ENCODE data around the gene DPYD. TPM values are rescaled to one million over a fixed set of nuclear protein-coding genes. Genes with fewer than 3 reads are reported as not detected.

DPYD gene
- total and polyA plus RNA-seq, 10 of the 15 experiments (the other 5 are each of a cell fraction or from before 2014, with no cell fraction given): 5.7 to 23.8 (median 10.2) TPM

- TF ChIP-seq NKRF (conservative IDR thresholded peaks at IDR 0.05): no peak
- no peak for TF ChIP-seq SREBF2 (IDR thresholded peaks at IDR 0.05; ENCODE audit: low read length)
- TF ChIP-seq MYB (IDR thresholded peaks at IDR 0.05; ENCODE audit: borderline replicate concordance, low read depth, low read length): no peak
- no peak for TF ChIP-seq ZBED1 (IDR thresholded peaks at IDR 0.05; ENCODE audit: borderline replicate concordance)
- no peak for TF ChIP-seq ZSCAN29 (IDR thresholded peaks at IDR 0.05)
Measured at GRCh38 chr1:97151651-97152050, 769.2 kb downstream of the DPYD start (continued).

GRCh38 chr1:97145321-97145956 lies 775.4 kb downstream of the DPYD start:
- 12% methylated on average over 6 of the region's 6 CpGs for WGBS (ENCODE audit: insufficient coverage, insufficient replicate concordance, low lambda C conversion rate, missing lambda C conversion rate)

More at GRCh38 chr1:97145321-97145956, 775.4 kb downstream of the DPYD start:
- H3K79me2 ChIP-seq (ENCODE audit: control insufficient read depth, insufficient read depth, low read length): no peaks in the 10 kb centered on the region
- no peak for ATAC-seq
- H4K20me1 ChIP-seq (ENCODE audit: control insufficient read depth, insufficient read depth): no peaks in the 10 kb centered on the region
- no peak for FAIRE-seq
- ChIA-PET SMC1A (ENCODE audit: uncharacterized antibody, unreplicated experiment) (interaction anchor here (1.1 kb wide), 1 partner anchor 101 kb away, joined by 3 read pairs; no protein-coding TSS in a partner anchor), CTCF (no interaction called here), POLR2A (interaction anchor here (0.6 kb wide), 1 partner anchor 81 kb away, joined by 4 read pairs; no protein-coding TSS in a partner anchor), RAD21 (ENCODE audit: unreplicated experiment) (no interaction called here)
- intact Hi-C loops (cut with micrococcal nuclease; ENCODE audit: unreplicated experiment): no loop called here
- H3K36me3 ChIP-seq (ENCODE audit: control insufficient read depth in 2 of 2, insufficient read depth in 2 of 2, low read length in 1 of 2): no peaks in the 10 kb centered on the region
- H3K9ac ChIP-seq (ENCODE audit: control insufficient read depth, insufficient read depth, low read length): no peak overlapping the region
- no peaks in the 10 kb centered on the region for H3K4me1 ChIP-seq (ENCODE audit: control insufficient read depth, insufficient read depth, low read length)
- no peak overlapping the region for H3K4me3 ChIP-seq
- no peak overlapping the region for H3K27ac ChIP-seq (ENCODE audit: control insufficient read depth, insufficient read depth)
- DNase-seq (ENCODE audit: low read depth, low spot score): no peak
- no peaks in the 10 kb centered on the region for H3K9me3 ChIP-seq (replicated peaks; ENCODE audit: control insufficient read depth, insufficient read depth, low read length)
- TF ChIP-seq NRF1 (conservative IDR thresholded peaks at IDR 0.05; ENCODE audit: low read depth, low read length) (no peak), KDM1A (IDR thresholded peaks at IDR 0.05; ENCODE audit: borderline replicate concordance) (no peak), ZNF622 (IDR thresholded peaks at IDR 0.05) (no peak)
- no TSS peak for BruUV-seq (replicated peaks)
- no peak overlapping the region for H3K4me2 ChIP-seq (ENCODE audit: control insufficient read depth, insufficient read depth)
- no peaks in the 10 kb centered on the region for H3K27me3 ChIP-seq (replicated peaks in 1 of 2; ENCODE audit: control insufficient read depth in 2 of 2, insufficient read depth in 2 of 2, low read length in 1 of 2)
- no peak overlapping the region for H2AFZ ChIP-seq (ENCODE audit: control insufficient read depth, low read depth, low read length)
- in situ Hi-C loops (cut with MboI): loop anchor here (10.0 kb wide), 1 partner anchor 899 kb away; no protein-coding TSS in a partner anchor

Measured in GM12878 (cell line).